Neural crest cell (in vitro differentiated cells): Measurements from ENCODE around the gene KPNA2. TPM values are rescaled to one million over a fixed set of nuclear protein-coding genes. Genes with fewer than 3 reads are reported as not detected.
"Not testable (repeated sequence)": the region's sequence is repeated elsewhere in the genome, so short reads cannot be mapped to it uniquely, and the experiment has no call there.

ENCODE experiments used
- DNase-seq: peaks from one replicate; pipeline ENCODE4 v3.0.0; 2021; ENCODE audit warnings: low read depth, mixed read lengths, low spot score
- H3K27ac Mint-ChIP-seq: one replicate; pipeline ENCODE4 v1.8.0; 2021; ENCODE audit warnings: mild to moderate bottlenecking, mixed read lengths; ENCODE audit not compliant: unreplicated experiment
- H3K27me3 Mint-ChIP-seq: 2 replicates; pipeline ENCODE4 v1.8.0; 2021; ENCODE audit warnings: low read depth, mild to moderate bottlenecking, mixed read lengths
- H3K36me3 Mint-ChIP-seq: 2 replicates; pipeline ENCODE4 v1.8.0; 2021; ENCODE audit warnings: low read depth, mild to moderate bottlenecking, mixed read lengths
- H3K4me1 Mint-ChIP-seq: 2 replicates; pipeline ENCODE4 v1.8.0; 2021; ENCODE audit warnings: mixed read lengths
- H3K4me3 Mint-ChIP-seq: one replicate; pipeline ENCODE4 v1.8.0; 2021; ENCODE audit warnings: mild to moderate bottlenecking, mixed read lengths
- H3K9me3 Mint-ChIP-seq: 2 replicates; pipeline ENCODE4 v1.8.0; 2021; ENCODE audit warnings: mixed read lengths
- total RNA-seq: library from RNA; stranded (reverse); gene quantifications from 2 replicates; pipeline ENCODE4 v1.2.1, GENCODE V29; 2021
- TF ChIP-seq, protein P1 (sequence below): fragments of 200-600 bp; sonication (generic); conservative IDR thresholded peaks from 2 replicates; pipeline ENCODE4 v1.5.0; 2021; ENCODE audit warnings: antibody characterized with exemption, mild to moderate bottlenecking

The KPNA2 gene
- total RNA-seq, 1 donor from 2014 or later: 376 TPM

DNA sequence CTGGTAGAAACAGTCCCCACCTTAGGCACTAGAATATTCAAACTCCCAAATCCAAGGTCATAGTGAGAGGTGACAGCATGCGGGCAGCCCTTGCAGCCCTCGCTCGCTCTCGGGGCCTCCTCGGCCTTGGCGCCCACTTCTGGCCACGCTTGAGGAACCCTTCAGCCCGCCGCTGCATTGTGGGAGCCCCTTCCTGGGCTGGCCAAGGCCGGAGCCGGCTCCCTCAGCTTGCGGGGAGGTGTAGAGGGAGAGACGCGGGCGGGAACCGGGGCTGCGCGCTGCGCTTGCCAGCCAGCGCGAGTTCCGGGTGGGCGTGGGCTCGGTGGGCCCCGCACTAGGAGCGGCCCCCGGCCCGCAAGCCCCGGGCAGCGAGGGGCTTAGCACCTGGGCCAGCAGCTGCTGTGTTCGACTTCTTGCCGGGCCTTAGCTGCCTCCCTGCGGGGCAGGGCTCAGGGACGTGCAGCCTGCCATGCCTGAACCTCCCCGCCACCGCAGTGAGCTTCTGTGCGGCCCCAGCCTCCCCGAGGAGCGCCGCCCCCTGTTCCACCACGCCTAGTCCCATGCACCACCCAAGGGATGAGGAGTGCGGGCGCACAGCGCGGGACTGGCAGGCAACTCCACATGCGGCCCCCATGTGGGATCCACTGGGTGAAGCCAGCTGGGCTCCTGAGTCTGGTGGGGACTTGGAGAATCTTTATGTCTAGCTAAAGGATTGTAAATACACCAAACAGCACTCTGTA, 45.0 kb downstream of the KPNA2 start:
- DNase-seq: no peak
- no peaks in the 10 kb centered on the region for H3K4me1 Mint-ChIP-seq
- no peaks in the 10 kb centered on the region for H3K27me3 Mint-ChIP-seq
- no peak overlapping the region for H3K4me3 Mint-ChIP-seq
- H3K27ac Mint-ChIP-seq: no peak overlapping the region
- TF ChIP-seq, protein P1, sequence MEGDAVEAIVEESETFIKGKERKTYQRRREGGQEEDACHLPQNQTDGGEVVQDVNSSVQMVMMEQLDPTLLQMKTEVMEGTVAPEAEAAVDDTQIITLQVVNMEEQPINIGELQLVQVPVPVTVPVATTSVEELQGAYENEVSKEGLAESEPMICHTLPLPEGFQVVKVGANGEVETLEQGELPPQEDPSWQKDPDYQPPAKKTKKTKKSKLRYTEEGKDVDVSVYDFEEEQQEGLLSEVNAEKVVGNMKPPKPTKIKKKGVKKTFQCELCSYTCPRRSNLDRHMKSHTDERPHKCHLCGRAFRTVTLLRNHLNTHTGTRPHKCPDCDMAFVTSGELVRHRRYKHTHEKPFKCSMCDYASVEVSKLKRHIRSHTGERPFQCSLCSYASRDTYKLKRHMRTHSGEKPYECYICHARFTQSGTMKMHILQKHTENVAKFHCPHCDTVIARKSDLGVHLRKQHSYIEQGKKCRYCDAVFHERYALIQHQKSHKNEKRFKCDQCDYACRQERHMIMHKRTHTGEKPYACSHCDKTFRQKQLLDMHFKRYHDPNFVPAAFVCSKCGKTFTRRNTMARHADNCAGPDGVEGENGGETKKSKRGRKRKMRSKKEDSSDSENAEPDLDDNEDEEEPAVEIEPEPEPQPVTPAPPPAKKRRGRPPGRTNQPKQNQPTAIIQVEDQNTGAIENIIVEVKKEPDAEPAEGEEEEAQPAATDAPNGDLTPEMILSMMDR: no peak
- no peaks in the 10 kb centered on the region for H3K36me3 Mint-ChIP-seq
- H3K9me3 Mint-ChIP-seq: no peaks in the 10 kb centered on the region

GRCh38 chr17:68081305-68082265, 46.0 kb downstream of the KPNA2 start:
- not testable (repeated sequence) for H3K27me3 Mint-ChIP-seq, DNase-seq, H3K36me3 Mint-ChIP-seq, H3K4me1 Mint-ChIP-seq, H3K9me3 Mint-ChIP-seq, H3K4me3 Mint-ChIP-seq, H3K27ac Mint-ChIP-seq

- no peaks in the 10 kb centered on the region for H3K9me3 Mint-ChIP-seq
- H3K27ac Mint-ChIP-seq: no peak overlapping the region
- H3K4me3 Mint-ChIP-seq: no peak overlapping the region
- no peaks in the 10 kb centered on the region for H3K36me3 Mint-ChIP-seq
- no peaks in the 10 kb centered on the region for H3K4me1 Mint-ChIP-seq
- DNase-seq: no peak
- H3K27me3 Mint-ChIP-seq: no peaks in the 10 kb centered on the region
- TF ChIP-seq, protein P1: no peak
Observed at GRCh38 chr17:68085771-68086381, 50.3 kb downstream of the KPNA2 start.

DNA sequence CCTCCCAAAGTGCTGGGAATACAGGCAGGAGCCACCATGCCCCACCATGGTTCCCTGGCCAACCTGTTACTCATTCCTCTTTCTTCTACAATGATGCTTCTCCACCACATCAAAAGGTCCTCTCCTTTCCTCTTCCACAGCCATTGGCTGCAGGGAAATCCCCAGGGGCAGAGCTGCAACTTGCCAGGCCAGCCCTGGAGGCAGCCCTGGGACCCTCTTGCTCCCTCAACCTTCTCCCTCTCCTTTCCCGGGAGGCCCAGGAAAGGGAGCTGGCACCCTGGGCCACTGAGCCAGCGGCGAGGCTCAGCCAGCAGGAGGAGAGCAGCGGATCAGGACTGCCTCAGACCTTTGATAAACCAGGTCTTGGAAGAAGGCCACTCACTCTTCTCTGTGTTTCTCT, 51.1 kb downstream of the KPNA2 start:
- not testable (repeated sequence) for H3K27me3 Mint-ChIP-seq, H3K4me3 Mint-ChIP-seq, DNase-seq, H3K9me3 Mint-ChIP-seq, H3K27ac Mint-ChIP-seq, H3K4me1 Mint-ChIP-seq, H3K36me3 Mint-ChIP-seq

GRCh38 chr17:68087131-68087623, 51.6 kb downstream of the KPNA2 start:
- not testable (repeated sequence) for DNase-seq, H3K36me3 Mint-ChIP-seq, H3K27me3 Mint-ChIP-seq, H3K27ac Mint-ChIP-seq, H3K4me3 Mint-ChIP-seq, H3K4me1 Mint-ChIP-seq, H3K9me3 Mint-ChIP-seq

DNA sequence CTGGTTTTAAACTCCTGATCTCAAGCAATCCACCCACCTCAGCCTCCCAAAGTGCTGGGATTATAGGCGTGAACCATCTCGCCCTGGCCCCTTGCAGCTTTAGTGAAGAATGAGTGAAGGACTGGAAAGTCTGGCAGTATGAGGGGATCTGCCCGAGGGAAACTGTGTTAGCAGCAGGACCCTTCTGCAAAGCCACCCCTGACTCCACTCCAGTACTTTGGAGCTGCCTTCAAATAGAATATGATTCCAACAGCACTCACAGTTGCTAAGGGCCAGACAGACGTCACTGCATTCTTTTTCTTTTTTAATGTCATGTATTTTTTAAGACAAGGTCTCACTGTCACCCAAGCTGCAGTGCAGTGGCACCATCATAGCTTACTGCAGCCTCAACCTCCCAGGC, 52.3 kb downstream of the KPNA2 start:
- no peaks in the 10 kb centered on the region for H3K36me3 Mint-ChIP-seq
- DNase-seq: no peak
- H3K27me3 Mint-ChIP-seq: no peaks in the 10 kb centered on the region
- no peak overlapping the region for H3K27ac Mint-ChIP-seq
- no peak overlapping the region for H3K4me3 Mint-ChIP-seq
- H3K4me1 Mint-ChIP-seq: no peaks in the 10 kb centered on the region
- no peaks in the 10 kb centered on the region for H3K9me3 Mint-ChIP-seq
- TF ChIP-seq, protein P1: no peak
